Measurements from ENCODE around the gene PRPF38B. TPM values are rescaled to one million over a fixed set of nuclear protein-coding genes. Genes with fewer than 3 reads are reported as not detected.

The PRPF38B gene
- polyA plus RNA-seq, 1 donor: 104 TPM

Other genes starting within 250 kb of the PRPF38B start
- not detected for gene NBPF6, start 242.0 kb upstream of the PRPF38B start, polyA plus RNA-seq (ENCODE audit: insufficient read length)
- 21.2 TPM for gene EEIG2, start 132.2 kb upstream of the PRPF38B start, polyA plus RNA-seq (ENCODE audit: insufficient read length)
- 14.1 TPM for gene HENMT1, start 31.2 kb upstream of the PRPF38B start, polyA plus RNA-seq (ENCODE audit: insufficient read length)
- 0.03 TPM for gene FNDC7, start 20.6 kb downstream of the PRPF38B start, polyA plus RNA-seq (ENCODE audit: insufficient read length)
- 85.0 TPM for gene STXBP3, start 54.4 kb downstream of the PRPF38B start, polyA plus RNA-seq (ENCODE audit: insufficient read length)
- gene AKNAD1, start 164.8 kb downstream of the PRPF38B start, polyA plus RNA-seq (ENCODE audit: insufficient read length): not detected
- gene GPSM2, start 184.7 kb downstream of the PRPF38B start, polyA plus RNA-seq (ENCODE audit: insufficient read length): 25.6 TPM